ENCODE data around the gene MYL12B.

MYL12B gene

GRCh38 chr18:3319894-3320454, 58.0 kb downstream of the MYL12B start:
- Histone ChIP-seq H3K23ac (ENCODE audit: low read depth, low read length, poor library complexity) (no peak overlapping the region), H3K14ac (ENCODE audit: low read length) (no peak overlapping the region), H3K4me1 (ENCODE audit: control insufficient read depth in 2 of 2, insufficient read depth in 1 of 2, low read depth in 1 of 2, low read length in 2 of 2) (peaks cover 0 to 2% of the 10 kb centered on the region in 2 donors), H3K27me3 (ENCODE audit: control insufficient read depth in 3 of 3, insufficient read depth in 3 of 3, low read depth in 1 of 3, low read length in 3 of 3) (no peaks in the 10 kb centered on the region), H2BK12ac (ENCODE audit: low read length) (no peak overlapping the region), H2BK120ac (ENCODE audit: low read depth, low read length) (no peak overlapping the region), H2AK5ac (ENCODE audit: low read depth, low read length) (no peak overlapping the region), H4K91ac (ENCODE audit: low read depth, low read length, poor library complexity) (no peak overlapping the region), H3K36me3 (replicated peaks in 1 of 2; ENCODE audit: control insufficient read depth in 2 of 2, insufficient read depth in 2 of 2, low read length in 2 of 2) (no peaks in the 10 kb centered on the region), H3K9ac (ENCODE audit: low read depth, low read length, poor library complexity) (no peak overlapping the region), H2BK15ac (ENCODE audit: low read length) (no peak overlapping the region), H3K4me3 (ENCODE audit: low read length in 2 of 2) (no peak overlapping the region), H3K18ac (ENCODE audit: low read length) (no peak overlapping the region), H3K4ac (ENCODE audit: low read length) (no peak overlapping the region), H3K27ac (replicated peaks; ENCODE audit: low read length) (no peak overlapping the region), H3K79me1 (ENCODE audit: low read depth, low read length) (no peaks in the 10 kb centered on the region), H2AFZ (ENCODE audit: low read length) (no peak overlapping the region), H2BK5ac (ENCODE audit: low read length) (no peak overlapping the region), H3K9me3 (replicated peaks in 1 of 2; ENCODE audit: control insufficient read depth in 2 of 2, insufficient read depth in 1 of 2, low read depth in 1 of 2, low read length in 2 of 2) (no peaks in the 10 kb centered on the region), H3K4me2 (ENCODE audit: insufficient read depth, low read length, poor library complexity, severe bottlenecking) (no peak overlapping the region), H4K8ac (ENCODE audit: low read depth, low read length) (no peak overlapping the region)
- no CpG with 5 or more reads among the region's 2 CpGs for WGBS, 2 donors (ENCODE audit: extremely low coverage in 2 of 2, insufficient read length in 2 of 2, insufficient replicate concordance in 1 of 2)
- no peak for DNase-seq (ENCODE audit: low spot score)

- DNase-seq (ENCODE audit: low spot score) = no peak
- no peak overlapping the region for H4K91ac ChIP-seq (ENCODE audit: low read depth, low read length, poor library complexity)
- no CpG with 5 or more reads among the region's 3 CpGs for WGBS, 2 donors (ENCODE audit: extremely low coverage in 2 of 2, insufficient read length in 2 of 2, insufficient replicate concordance in 1 of 2)
- no peaks in the 10 kb centered on the region for H3K79me1 ChIP-seq (ENCODE audit: low read depth, low read length)
- no peaks in the 10 kb centered on the region for H3K9me3 ChIP-seq (replicated peaks in 1 of 2; ENCODE audit: control insufficient read depth in 2 of 2, insufficient read depth in 1 of 2, low read depth in 1 of 2, low read length in 2 of 2)
- H3K23ac ChIP-seq (ENCODE audit: low read depth, low read length, poor library complexity) = peak overlapping the region; percentile 59
- no peak overlapping the region for H3K4me2 ChIP-seq (ENCODE audit: insufficient read depth, low read length, poor library complexity, severe bottlenecking)
- no peak overlapping the region for H4K8ac ChIP-seq (ENCODE audit: low read depth, low read length)
- no peak overlapping the region for H2BK15ac ChIP-seq (ENCODE audit: low read length)
- H2AFZ ChIP-seq (ENCODE audit: low read length) = no peak overlapping the region
- H3K18ac ChIP-seq (ENCODE audit: low read length) = no peak overlapping the region
- H3K9ac ChIP-seq (ENCODE audit: low read depth, low read length, poor library complexity) = no peak overlapping the region
- no peak overlapping the region for H3K4ac ChIP-seq (ENCODE audit: low read length)
- H3K14ac ChIP-seq (ENCODE audit: low read length) = no peak overlapping the region
- H2AK5ac ChIP-seq (ENCODE audit: low read depth, low read length) = no peak overlapping the region
- H3K4me3 ChIP-seq (ENCODE audit: low read length in 2 of 2) = no peak overlapping the region
- H3K4me1 ChIP-seq (ENCODE audit: control insufficient read depth in 2 of 2, insufficient read depth in 1 of 2, low read depth in 1 of 2, low read length in 2 of 2) = peaks cover 0 to 2% of the 10 kb centered on the region in 2 donors
- H3K27ac ChIP-seq (replicated peaks; ENCODE audit: low read length) = no peak overlapping the region
- no peaks in the 10 kb centered on the region for H3K36me3 ChIP-seq (replicated peaks in 1 of 2; ENCODE audit: control insufficient read depth in 2 of 2, insufficient read depth in 2 of 2, low read length in 2 of 2)
- H3K27me3 ChIP-seq (ENCODE audit: control insufficient read depth in 3 of 3, insufficient read depth in 3 of 3, low read depth in 1 of 3, low read length in 3 of 3) = no peaks in the 10 kb centered on the region
- no peak overlapping the region for H2BK5ac ChIP-seq (ENCODE audit: low read length)
- no peak overlapping the region for H2BK12ac ChIP-seq (ENCODE audit: low read length)
- H2BK120ac ChIP-seq (ENCODE audit: low read depth, low read length) = no peak overlapping the region
Observed at GRCh38 chr18:3321133-3321812, 59.3 kb downstream of the MYL12B start.

GRCh38 chr18:3323900-3324299, 62.0 kb downstream of the MYL12B start:
- Histone ChIP-seq H2BK5ac (ENCODE audit: low read length) (no peak overlapping the region), H3K79me1 (ENCODE audit: low read depth, low read length) (no peaks in the 10 kb centered on the region), H3K18ac (ENCODE audit: low read length) (no peak overlapping the region), H3K14ac (ENCODE audit: low read length) (no peak overlapping the region), H3K4me3 (ENCODE audit: low read length in 2 of 2) (no peak overlapping the region), H4K8ac (ENCODE audit: low read depth, low read length) (no peak overlapping the region), H3K4me1 (ENCODE audit: control insufficient read depth in 2 of 2, insufficient read depth in 1 of 2, low read depth in 1 of 2, low read length in 2 of 2) (peaks cover 0 to 2% of the 10 kb centered on the region in 2 donors), H3K9ac (ENCODE audit: low read depth, low read length, poor library complexity) (no peak overlapping the region), H2AFZ (ENCODE audit: low read length) (no peak overlapping the region), H3K9me3 (replicated peaks in 1 of 2; ENCODE audit: control insufficient read depth in 2 of 2, insufficient read depth in 1 of 2, low read depth in 1 of 2, low read length in 2 of 2) (no peaks in the 10 kb centered on the region), H3K36me3 (replicated peaks in 1 of 2; ENCODE audit: control insufficient read depth in 2 of 2, insufficient read depth in 2 of 2, low read length in 2 of 2) (no peaks in the 10 kb centered on the region), H4K91ac (ENCODE audit: low read depth, low read length, poor library complexity) (no peak overlapping the region), H2BK12ac (ENCODE audit: low read length) (no peak overlapping the region), H2AK5ac (ENCODE audit: low read depth, low read length) (no peak overlapping the region), H3K23ac (ENCODE audit: low read depth, low read length, poor library complexity) (no peak overlapping the region), H3K27ac (replicated peaks; ENCODE audit: low read length) (no peak overlapping the region), H3K4ac (ENCODE audit: low read length) (no peak overlapping the region), H2BK120ac (ENCODE audit: low read depth, low read length) (no peak overlapping the region), H3K4me2 (ENCODE audit: insufficient read depth, low read length, poor library complexity, severe bottlenecking) (no peak overlapping the region), H3K27me3 (ENCODE audit: control insufficient read depth in 3 of 3, insufficient read depth in 3 of 3, low read depth in 1 of 3, low read length in 3 of 3) (peaks cover 0 to 4% (median 0%) of the 10 kb centered on the region in 3 experiments), H2BK15ac (ENCODE audit: low read length) (no peak overlapping the region)
- WGBS, 2 donors (ENCODE audit: extremely low coverage in 2 of 2, insufficient read length in 2 of 2, insufficient replicate concordance in 1 of 2) = no CpG with 5 or more reads among the region's 4 CpGs
- DNase-seq (ENCODE audit: low spot score) = no peak

All from neuronal stem cell (in vitro differentiated cells).